HG03175 (cell line): Measurements from ENCODE around the gene WNT9A.
"Not testable (repeated sequence)": the region's sequence is repeated elsewhere in the genome, so short reads cannot be mapped to it uniquely, and the experiment has no call there.

Experiments
- ATAC-seq: cut with Tn5 transposase; IDR thresholded peaks from one replicate; pipeline ENCODE4 v1.9.1; 2021; ENCODE audit warnings: mild to moderate bottlenecking, moderate library complexity; ENCODE audit not compliant: unreplicated experiment

Gene WNT9A

GRCh38 chr1:227913764-227914721, 33.7 kb downstream of the WNT9A start:
- no peak for ATAC-seq

- no peak for ATAC-seq
Measured at GRCh38 chr1:227913396-227913763, 34.4 kb downstream of the WNT9A start.

- no peak for ATAC-seq
Measured at GRCh38 chr1:227912866-227913265, 34.9 kb downstream of the WNT9A start.

- no peak for ATAC-seq
Measured at GRCh38 chr1:227911376-227911775, 36.4 kb downstream of the WNT9A start.

- no peak for ATAC-seq
Measured at GRCh38 chr1:227910511-227911153, 37.1 kb downstream of the WNT9A start.

GRCh38 chr1:227909923-227910328, 37.8 kb downstream of the WNT9A start:
- not testable (repeated sequence) for ATAC-seq

GRCh38 chr1:227909188-227909587, 38.5 kb downstream of the WNT9A start:
- no peak for ATAC-seq

- no peak for ATAC-seq
Measured at GRCh38 chr1:227908359-227908758, 39.4 kb downstream of the WNT9A start.

- no peak for ATAC-seq
Measured at GRCh38 chr1:227907439-227908015, 40.2 kb downstream of the WNT9A start.

GRCh38 chr1:227906550-227907071, 41.1 kb downstream of the WNT9A start:
- no peak for ATAC-seq

GRCh38 chr1:227905573-227906487, 41.9 kb downstream of the WNT9A start:
- no peak for ATAC-seq

GRCh38 chr1:227904541-227905335, 43.0 kb downstream of the WNT9A start:
- no peak for ATAC-seq

- no peak for ATAC-seq
Measured at GRCh38 chr1:227903614-227904501, 43.9 kb downstream of the WNT9A start.

- no peak for ATAC-seq
Measured at GRCh38 chr1:227903061-227903521, 44.6 kb downstream of the WNT9A start.

- ATAC-seq = no peak
Measured at GRCh38 chr1:227902641-227902990, 45.1 kb downstream of the WNT9A start.

- no peak for ATAC-seq
Measured at GRCh38 chr1:227901906-227902640, 45.7 kb downstream of the WNT9A start.

- no peak for ATAC-seq
Measured at GRCh38 chr1:227901239-227901905, 46.4 kb downstream of the WNT9A start.
